HG03457 (cell line): Measurements from ENCODE around the gene RNF113B.

ENCODE experiments used
- ATAC-seq: cut with Tn5 transposase; IDR thresholded peaks from one replicate; pipeline ENCODE4 v1.9.1; 2021; ENCODE audit warnings: moderate number of reproducible peaks; ENCODE audit not compliant: unreplicated experiment

RNF113B gene

GRCh38 chr13:98142380-98143156, 34.5 kb downstream of the RNF113B start, which contains the start of gene FARP1:
Gene FARP1 (plus strand): TSS chr13:98143094. CDS start chr13:98213243, 70,149 bp downstream.
- ATAC-seq, result peak; percentile 60

GRCh38 chr13:98141509-98142379, 35.3 kb downstream of the RNF113B start:
- no peak for ATAC-seq

- no peak for ATAC-seq
Observed at GRCh38 chr13:98141091-98141490, 36.0 kb downstream of the RNF113B start.

- no peak for ATAC-seq
Observed at GRCh38 chr13:98134901-98135300, 42.2 kb downstream of the RNF113B start.

GRCh38 chr13:98133946-98134345, 43.1 kb downstream of the RNF113B start:
- ATAC-seq, result peak; percentile 85

GRCh38 chr13:98129059-98129746, 47.9 kb downstream of the RNF113B start:
- ATAC-seq, result no peak
